Activated naive CD4-positive, alpha-beta T cell treated with anti-CD3 and anti-CD28 coated beads, Interleukin-2, amount 10 ng/mL, durations not matched to agents 7 days and 5 days (primary cell): ENCODE results near the gene CSHL1.

Experiments used
- CTCF ChIA-PET: fragments of 350-600 bp; sonication (Branson Sonifier 250); formaldehyde crosslinking; loops from one replicate; lab custom pipeline; 2021; ENCODE audit warnings: antibody characterized with exemption; lab: Charles Lee
- DNase-seq: peaks from one replicate; pipeline ENCODE4 v3.0.0-alpha.2; 2020
- H3K27ac Mint-ChIP-seq: one replicate; pipeline ENCODE4 v1.8.0; 2021; ENCODE audit warnings: mild to moderate bottlenecking, moderate library complexity, mixed read lengths
- H3K27me3 Mint-ChIP-seq: one replicate; pipeline ENCODE4 v1.8.0; 2021; ENCODE audit warnings: mild to moderate bottlenecking, mixed read lengths
- H3K36me3 Mint-ChIP-seq: one replicate; pipeline ENCODE4 v1.8.0; 2021; ENCODE audit warnings: mixed read lengths
- H3K4me1 Mint-ChIP-seq: one replicate; pipeline ENCODE4 v1.8.0; 2021; ENCODE audit warnings: mixed read lengths
- H3K4me3 Mint-ChIP-seq: one replicate; pipeline ENCODE4 v1.8.0; 2021; ENCODE audit warnings: mild to moderate bottlenecking, moderate library complexity, mixed read lengths
- H3K9me3 Mint-ChIP-seq: one replicate; pipeline ENCODE4 v1.8.0; 2021; ENCODE audit warnings: mixed read lengths

The CSHL1 gene

DNA sequence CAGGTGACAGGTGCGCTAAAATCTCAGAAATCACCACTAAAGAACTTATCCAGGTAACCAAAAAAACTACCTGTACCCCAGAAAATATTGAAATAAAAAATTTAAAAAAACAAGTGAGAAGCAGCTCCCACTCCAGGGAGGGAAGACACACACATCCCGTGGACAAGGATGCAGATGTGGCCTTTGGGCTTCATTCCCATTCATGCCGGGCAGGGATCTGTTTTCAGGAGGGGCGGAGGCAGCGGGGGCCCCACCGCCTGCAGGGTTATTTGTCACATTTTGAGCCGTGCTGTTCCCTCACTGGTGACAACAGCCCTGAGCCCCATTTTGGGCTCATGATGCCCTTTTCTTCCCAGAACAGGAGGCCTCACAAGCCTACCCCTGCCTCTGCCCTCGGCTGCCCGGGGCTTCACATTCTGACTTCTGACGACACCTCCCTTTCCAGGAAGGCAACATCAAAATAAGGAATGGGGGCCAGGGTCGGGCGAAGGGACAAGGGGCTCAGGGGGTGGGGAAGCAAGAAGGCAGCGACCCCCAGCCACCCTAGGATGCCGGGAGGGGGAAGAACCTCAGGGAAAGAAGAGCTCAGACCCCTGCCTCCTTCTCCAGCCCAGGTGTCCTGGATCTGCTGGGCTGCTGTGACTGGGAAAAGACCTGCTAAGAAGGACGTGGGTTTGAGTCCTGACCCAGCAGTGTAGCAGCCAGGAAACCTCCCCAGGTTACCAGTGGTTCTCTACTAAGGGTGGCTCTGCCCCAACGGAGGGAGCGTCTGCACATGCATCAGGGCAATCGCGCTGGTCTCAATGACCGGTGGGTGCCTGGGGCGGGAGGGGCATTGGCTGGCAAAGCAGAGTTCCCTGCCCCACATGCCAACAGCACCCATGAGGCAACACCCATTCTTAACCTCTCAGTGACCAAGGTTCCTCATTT lies 23.4 kb upstream of the CSHL1 start:
- Mint-ChIP-seq H3K4me1 (peaks cover 44% of the 10 kb centered on the region), H3K4me3 (no peak overlapping the region), H3K27ac (no peak overlapping the region), H3K27me3 (peaks cover 56% of the 10 kb centered on the region), H3K9me3 (no peaks in the 10 kb centered on the region), H3K36me3 (peaks cover 7% of the 10 kb centered on the region)
- CTCF ChIA-PET, result interaction anchor here (1.5 to 5.9 kb wide), 4 partner anchors 12 to 91 kb away, joined by 3 to 39 read pairs (median 6); no protein-coding TSS in a partner anchor
- DNase-seq, result no peak

DNA sequence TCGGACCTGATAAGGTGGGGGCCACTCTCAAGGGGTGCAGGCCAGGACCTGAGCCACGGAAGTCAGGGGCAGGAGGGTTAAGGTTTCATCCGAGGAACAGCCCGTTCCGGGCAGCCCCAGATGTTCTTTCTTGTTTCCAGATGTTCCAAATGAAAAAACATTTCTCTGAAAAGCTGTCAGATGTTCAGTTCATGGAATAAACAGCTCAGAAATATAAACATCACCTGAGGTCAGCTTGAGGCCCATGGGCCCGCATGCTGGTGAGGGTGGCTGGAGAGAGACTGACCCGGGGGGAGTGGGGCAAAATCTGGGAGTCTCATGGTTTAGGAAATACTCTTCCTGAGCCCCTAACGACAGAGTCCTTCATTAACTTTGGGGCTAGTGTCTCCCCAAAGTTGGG lies 22.5 kb upstream of the CSHL1 start:
- Mint-ChIP-seq H3K36me3 (peaks cover 11% of the 10 kb centered on the region), H3K9me3 (no peaks in the 10 kb centered on the region), H3K27me3 (peaks cover 52% of the 10 kb centered on the region), H3K27ac (no peak overlapping the region), H3K4me1 (peaks cover 37% of the 10 kb centered on the region), H3K4me3 (no peak overlapping the region)
- CTCF ChIA-PET, result interaction anchor here (0.7 to 5.9 kb wide), 4 partner anchors 13 to 92 kb away, joined by 3 to 39 read pairs (median 6); no protein-coding TSS in a partner anchor
- DNase-seq, result no peak

DNA sequence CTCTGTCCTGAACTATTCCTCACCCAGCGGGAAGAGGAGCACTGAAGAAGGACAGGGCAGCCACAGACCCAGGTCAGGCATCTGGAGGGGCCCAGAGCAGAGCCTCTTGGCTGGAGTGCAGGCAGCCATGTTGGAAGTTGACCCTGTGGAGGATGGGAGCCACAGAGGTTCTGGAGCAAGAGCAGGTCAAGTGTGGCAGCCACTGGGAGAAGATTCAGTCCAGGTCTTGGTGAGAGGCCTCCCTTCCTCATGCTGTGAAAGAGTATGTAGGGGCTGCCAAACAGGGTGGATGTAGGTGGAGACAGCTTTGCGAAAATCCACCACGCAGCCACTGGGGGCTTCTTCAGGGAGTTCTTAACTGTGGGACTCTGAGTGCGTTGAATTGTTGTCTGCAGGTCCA lies 21.7 kb upstream of the CSHL1 start:
- CTCF ChIA-PET, result interaction anchor here (0.9 to 5.9 kb wide), 9 partner anchors 14 to 349 kb away, joined by 3 to 39 read pairs (median 7); partner anchors contain the start of genes CSHL1 and GH1
- H3K9me3 Mint-ChIP-seq, result no peaks in the 10 kb centered on the region
- no peak for DNase-seq
- peaks cover 43% of the 10 kb centered on the region for H3K27me3 Mint-ChIP-seq
- H3K36me3 Mint-ChIP-seq, result peaks cover 11% of the 10 kb centered on the region
- peaks cover 32% of the 10 kb centered on the region for H3K4me1 Mint-ChIP-seq
- peak overlapping the region; percentile 90 for H3K27ac Mint-ChIP-seq
- H3K4me3 Mint-ChIP-seq, result peak overlapping the region; percentile 93

DNA sequence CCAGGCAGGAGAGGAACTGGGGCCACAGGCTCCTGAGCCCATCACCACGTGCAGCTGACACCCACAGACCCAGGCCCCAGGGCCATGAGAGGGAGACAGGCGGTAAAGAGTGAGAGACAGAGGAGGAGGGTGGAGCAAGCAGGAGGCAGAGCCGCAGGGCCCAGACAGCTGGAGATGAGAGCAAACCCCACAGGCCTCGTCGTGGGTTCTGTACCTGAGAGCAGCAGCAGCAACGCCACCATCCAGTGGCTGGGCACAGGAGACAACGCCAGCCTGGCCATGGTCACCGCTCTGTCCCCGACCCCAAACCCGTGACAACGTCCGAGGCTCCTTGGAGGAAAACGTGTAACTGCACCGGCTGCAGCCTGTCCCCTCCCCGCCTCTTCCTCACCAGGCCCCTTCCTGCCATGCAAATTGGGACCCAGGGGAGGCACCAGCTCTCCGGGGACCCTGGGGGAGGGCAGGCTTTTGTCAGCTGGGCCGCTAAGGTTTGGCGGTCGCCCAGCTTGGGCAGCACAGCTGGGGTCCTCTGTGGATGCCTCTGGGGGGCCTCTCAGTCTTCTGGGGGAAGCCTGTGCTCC lies 21.0 kb upstream of the CSHL1 start, which contains the start of gene CD79B:
Gene CD79B, minus strand, starts transcription at position 351 of the 581 bp plus-strand sequence. Its CDS starts 70 bp downstream, at position 281.
- H3K27me3 Mint-ChIP-seq, result peaks cover 37% of the 10 kb centered on the region
- CTCF ChIA-PET, result interaction anchor here (0.9 to 5.9 kb wide), 11 partner anchors 8 to 350 kb away, joined by 3 to 39 read pairs (median 6); partner anchors contain the start of genes CSHL1 and GH1
- H3K4me1 Mint-ChIP-seq, result peaks cover 32% of the 10 kb centered on the region

DNA sequence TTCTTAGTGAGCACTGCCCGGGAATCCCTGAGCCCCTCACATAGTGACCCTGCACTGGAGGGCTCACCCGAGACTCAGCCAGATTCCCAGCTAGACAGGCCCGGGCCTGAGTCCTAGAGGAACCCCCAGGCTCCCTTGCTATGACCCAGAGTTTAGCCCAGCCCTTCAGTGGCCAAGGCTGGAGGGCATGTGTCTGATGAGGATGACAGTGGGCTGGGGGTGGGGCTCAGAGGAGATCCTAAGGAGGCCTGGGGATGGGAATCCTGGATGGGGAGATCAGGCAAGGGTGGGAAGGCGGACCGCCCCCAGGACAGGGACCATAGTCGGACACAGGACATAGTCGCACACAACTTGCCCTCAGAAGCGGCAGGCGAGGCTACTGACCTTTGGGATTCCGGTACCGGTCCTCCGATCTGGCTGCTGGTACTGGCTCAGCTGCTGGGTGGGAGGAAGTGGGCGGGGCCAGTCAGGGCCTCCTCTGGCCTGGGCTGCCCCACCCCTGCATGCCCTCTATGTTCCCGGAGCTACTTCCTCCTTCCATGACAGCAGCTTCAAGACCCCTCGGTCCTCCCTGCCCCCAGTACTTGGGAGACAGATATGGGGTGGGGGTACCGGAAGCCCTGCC lies 20.0 kb upstream of the CSHL1 start:
- peak overlapping the region; percentile 93 for H3K4me3 Mint-ChIP-seq
- peak; percentile 82 for DNase-seq
- peaks cover 11% of the 10 kb centered on the region for H3K36me3 Mint-ChIP-seq
- no peaks in the 10 kb centered on the region for H3K9me3 Mint-ChIP-seq
- CTCF ChIA-PET, result interaction anchor here (1.0 to 5.9 kb wide), 10 partner anchors 9 to 202 kb away, joined by 3 to 39 read pairs (median 6); partner anchors contain the start of genes CSHL1, GH1 and ICAM2
- H3K27ac Mint-ChIP-seq, result peak overlapping the region; percentile 84
- peaks cover 35% of the 10 kb centered on the region for H3K27me3 Mint-ChIP-seq
- peaks cover 31% of the 10 kb centered on the region for H3K4me1 Mint-ChIP-seq

More for the DNA sequence above, 21.0 kb upstream of the CSHL1 start, which contains the start of gene CD79B:
- peaks cover 11% of the 10 kb centered on the region for H3K36me3 Mint-ChIP-seq
- DNase-seq, result peak; percentile 64
- H3K27ac Mint-ChIP-seq, result peak within 1 kb of the TSS; percentile 90
- H3K9me3 Mint-ChIP-seq, result no peaks in the 10 kb centered on the region
- H3K4me3 Mint-ChIP-seq, result peak within 1 kb of the TSS; percentile 93

DNA sequence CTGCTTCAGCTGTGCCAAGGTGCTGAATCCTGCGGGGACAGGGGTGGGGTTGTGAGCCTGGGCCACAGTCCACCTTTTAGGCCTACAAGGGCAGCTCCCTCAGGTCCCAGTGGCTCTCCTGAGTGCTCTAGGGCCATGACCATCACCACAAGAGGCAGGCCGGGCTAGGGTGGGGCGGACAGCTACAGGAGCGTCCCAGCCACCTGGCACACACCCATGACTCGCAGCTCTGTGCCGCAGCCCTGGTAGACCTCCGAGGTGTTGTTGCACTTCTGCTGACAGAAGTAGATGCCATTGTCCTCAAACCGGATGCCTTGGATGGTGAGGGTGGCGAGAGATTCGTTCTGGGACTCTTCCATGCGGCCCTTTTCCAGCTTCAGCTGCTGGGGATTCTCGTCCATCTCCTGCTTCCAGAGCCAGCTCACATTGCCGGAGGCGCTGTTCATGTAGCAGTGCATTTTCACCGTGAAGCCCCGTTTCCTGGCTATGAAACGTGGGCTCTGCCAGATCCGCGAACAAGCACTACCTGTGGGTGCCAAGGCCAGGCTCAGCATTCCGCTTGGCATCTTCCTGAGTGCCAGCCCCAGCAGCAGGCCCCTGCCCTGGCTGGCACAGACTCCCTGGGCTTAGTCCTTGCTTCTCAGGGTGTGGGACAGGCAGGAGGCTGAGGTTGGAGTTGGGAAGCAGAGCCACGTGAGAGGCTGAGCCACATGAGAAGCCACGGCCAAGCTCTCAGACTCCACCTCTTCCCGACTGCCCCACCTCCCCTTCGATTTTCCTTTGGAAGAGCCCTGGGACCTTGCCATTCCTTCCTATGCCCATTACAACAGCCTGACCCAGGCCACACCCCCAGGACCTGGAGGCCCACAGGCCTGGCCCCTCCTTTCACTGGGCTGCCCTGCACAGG lies 19.1 kb upstream of the CSHL1 start:
- Mint-ChIP-seq H3K27ac (peak overlapping the region; percentile 74), H3K4me3 (peak overlapping the region; percentile 93), H3K4me1 (peaks cover 30% of the 10 kb centered on the region), H3K36me3 (peaks cover 11% of the 10 kb centered on the region), H3K9me3 (no peaks in the 10 kb centered on the region), H3K27me3 (peaks cover 32% of the 10 kb centered on the region)
- CTCF ChIA-PET, result interaction anchor here (0.9 to 5.9 kb wide), 6 partner anchors 11 to 203 kb away, joined by 4 to 39 read pairs (median 12); partner anchors contain the start of genes GH1 and ICAM2
- DNase-seq, result no peak

DNA sequence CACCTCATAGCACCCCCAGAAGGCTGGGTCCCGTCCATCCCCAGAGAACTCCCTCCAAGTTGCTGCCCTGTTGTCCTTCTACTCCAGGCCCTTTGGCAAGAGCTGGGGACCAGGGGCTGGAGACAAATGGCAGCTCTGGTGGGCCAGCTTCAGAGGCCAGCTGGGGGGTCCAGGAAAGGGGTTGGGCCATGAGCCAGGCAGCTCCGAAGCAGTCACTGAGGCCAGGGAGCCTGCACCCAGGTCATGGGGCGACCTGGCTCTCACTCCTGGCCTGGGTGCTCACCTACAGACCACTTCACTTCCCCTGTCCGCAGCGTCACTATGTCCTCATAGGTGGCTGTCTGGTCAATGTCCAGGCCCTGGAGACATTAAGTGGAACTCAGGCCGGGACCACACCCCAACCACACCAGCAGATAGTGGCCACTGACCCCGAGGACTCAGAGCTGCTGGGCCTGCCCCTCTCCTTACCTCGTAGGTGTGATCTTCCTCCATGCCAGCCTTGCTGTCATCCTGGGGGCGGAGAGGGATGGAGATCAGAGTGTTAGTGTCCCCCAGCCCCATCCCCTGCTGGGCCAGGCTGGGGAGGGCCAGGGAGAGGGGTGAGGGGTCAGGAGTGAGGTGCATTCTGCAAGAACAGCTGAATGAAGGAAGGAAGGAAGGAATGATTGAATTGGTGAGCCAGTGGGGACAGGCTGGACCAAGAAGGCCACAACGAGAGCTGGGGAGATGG lies 18.1 kb upstream of the CSHL1 start:
- H3K27me3 Mint-ChIP-seq, result peaks cover 29% of the 10 kb centered on the region
- DNase-seq, result no peak
- peaks cover 11% of the 10 kb centered on the region for H3K36me3 Mint-ChIP-seq
- H3K9me3 Mint-ChIP-seq, result no peaks in the 10 kb centered on the region
- no peak overlapping the region for H3K4me3 Mint-ChIP-seq
- peak overlapping the region; percentile 69 for H3K27ac Mint-ChIP-seq
- CTCF ChIA-PET, result interaction anchor here (0.9 to 5.9 kb wide), 8 partner anchors 10 to 97 kb away, joined by 3 to 39 read pairs (median 6); partner anchors contain the start of genes GH1 and ICAM2
- H3K4me1 Mint-ChIP-seq, result peaks cover 30% of the 10 kb centered on the region

DNA sequence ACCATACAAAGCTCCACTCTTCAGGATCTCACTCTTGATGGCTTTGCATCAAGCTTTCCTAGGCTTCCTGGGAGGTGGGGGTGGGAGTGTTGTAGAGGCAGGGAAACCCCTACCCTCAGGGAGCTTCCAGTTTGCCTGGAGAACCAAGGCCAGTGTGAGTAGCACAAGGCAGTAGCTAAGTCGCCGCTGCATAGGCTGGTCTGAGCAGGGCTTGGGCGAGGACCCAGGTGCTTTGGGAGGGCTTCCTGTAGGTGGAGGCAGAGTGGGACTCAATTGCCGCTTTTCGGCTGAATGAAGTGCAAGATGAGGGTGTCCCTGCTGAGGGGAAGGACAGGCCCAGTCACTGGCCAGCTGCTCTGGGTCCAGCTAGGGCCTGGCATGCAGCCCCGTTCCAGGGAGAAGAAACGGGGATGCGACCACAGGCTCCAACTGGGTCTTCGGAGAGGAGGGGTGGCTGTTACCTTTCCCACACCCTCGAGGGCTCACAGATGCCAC lies 17.2 kb upstream of the CSHL1 start:
- no peaks in the 10 kb centered on the region for H3K9me3 Mint-ChIP-seq
- DNase-seq, result no peak
- no peak overlapping the region for H3K4me3 Mint-ChIP-seq
- H3K27ac Mint-ChIP-seq, result no peak overlapping the region
- H3K4me1 Mint-ChIP-seq, result peaks cover 29% of the 10 kb centered on the region
- CTCF ChIA-PET, result interaction anchor here (1.1 to 4.3 kb wide), 6 partner anchors 9 to 100 kb away, joined by 3 to 27 read pairs (median 5); partner anchors contain the start of gene GH1
- peaks cover 20% of the 10 kb centered on the region for H3K27me3 Mint-ChIP-seq
- peaks cover 11% of the 10 kb centered on the region for H3K36me3 Mint-ChIP-seq

DNA sequence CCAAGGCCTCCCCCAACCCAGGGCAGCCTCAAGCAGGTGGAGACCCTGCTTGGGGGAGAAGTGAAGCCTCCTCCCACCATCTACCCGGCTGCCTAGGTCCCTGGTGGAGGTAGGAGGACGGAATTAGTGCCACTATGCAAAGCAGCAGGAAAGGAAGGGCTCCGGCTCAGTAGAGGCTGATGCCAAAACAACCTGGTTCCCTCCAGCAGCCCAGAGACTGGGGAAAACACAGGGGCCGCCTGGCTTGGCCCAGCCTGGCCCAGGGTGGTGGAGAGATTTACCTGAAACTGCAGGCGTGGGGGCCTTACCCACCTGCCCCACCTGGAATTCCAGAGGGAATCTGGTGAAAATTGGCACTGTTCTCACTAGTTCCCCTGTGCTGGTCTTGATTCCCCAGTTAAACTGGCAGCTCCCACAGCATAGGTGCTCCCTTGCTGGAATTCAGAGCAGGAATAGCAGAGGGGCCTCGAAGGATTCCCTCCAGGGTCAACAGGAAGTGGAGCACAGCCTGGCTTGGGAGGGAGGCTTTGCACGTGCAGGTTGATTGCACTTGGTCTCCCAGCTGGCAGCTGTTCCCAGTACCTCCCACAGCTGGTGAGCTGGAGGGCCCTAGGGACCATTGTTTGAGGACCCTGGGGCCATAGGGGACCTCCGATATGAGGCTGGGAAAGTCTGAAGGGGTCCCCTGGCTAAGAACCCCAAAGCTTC lies 16.6 kb upstream of the CSHL1 start:
- Mint-ChIP-seq H3K9me3 (no peaks in the 10 kb centered on the region), H3K27me3 (peaks cover 14% of the 10 kb centered on the region), H3K4me3 (no peak overlapping the region), H3K4me1 (peaks cover 23% of the 10 kb centered on the region), H3K27ac (no peak overlapping the region), H3K36me3 (peaks cover 11% of the 10 kb centered on the region)
- CTCF ChIA-PET, result interaction anchor here (1.1 to 4.3 kb wide), 6 partner anchors 9 to 101 kb away, joined by 3 to 27 read pairs (median 5); partner anchors contain the start of gene GH1
- DNase-seq, result no peak

DNA sequence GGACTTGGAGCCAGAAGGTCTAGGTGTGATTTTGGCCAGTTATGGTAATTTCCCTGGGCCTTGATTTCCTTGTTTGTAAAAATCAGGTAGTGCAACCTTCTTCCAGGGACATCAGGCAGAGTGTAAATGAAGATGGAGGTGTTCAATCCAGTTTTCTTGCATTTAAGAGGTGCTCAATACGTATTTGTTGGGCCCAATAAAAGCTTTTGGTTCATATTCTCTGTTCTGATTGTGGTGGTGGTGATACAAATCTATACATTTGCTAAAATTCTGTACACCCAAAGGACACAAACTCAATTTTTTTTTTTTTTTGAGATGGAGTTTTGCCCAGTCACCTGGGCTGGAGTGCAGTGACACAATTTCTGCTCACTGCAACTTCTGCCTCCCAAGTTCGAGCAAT lies 15.1 kb upstream of the CSHL1 start:
- peaks cover 20% of the 10 kb centered on the region for H3K27me3 Mint-ChIP-seq
- H3K36me3 Mint-ChIP-seq, result peaks cover 9% of the 10 kb centered on the region
- no peak for DNase-seq
- H3K27ac Mint-ChIP-seq, result no peak overlapping the region
- peaks cover 11% of the 10 kb centered on the region for H3K4me1 Mint-ChIP-seq
- H3K9me3 Mint-ChIP-seq, result no peaks in the 10 kb centered on the region
- CTCF ChIA-PET, result interaction anchor here (3.9 kb wide), 1 partner anchor 20 kb away, joined by 17 read pairs; no protein-coding TSS in a partner anchor
- no peak overlapping the region for H3K4me3 Mint-ChIP-seq

DNA sequence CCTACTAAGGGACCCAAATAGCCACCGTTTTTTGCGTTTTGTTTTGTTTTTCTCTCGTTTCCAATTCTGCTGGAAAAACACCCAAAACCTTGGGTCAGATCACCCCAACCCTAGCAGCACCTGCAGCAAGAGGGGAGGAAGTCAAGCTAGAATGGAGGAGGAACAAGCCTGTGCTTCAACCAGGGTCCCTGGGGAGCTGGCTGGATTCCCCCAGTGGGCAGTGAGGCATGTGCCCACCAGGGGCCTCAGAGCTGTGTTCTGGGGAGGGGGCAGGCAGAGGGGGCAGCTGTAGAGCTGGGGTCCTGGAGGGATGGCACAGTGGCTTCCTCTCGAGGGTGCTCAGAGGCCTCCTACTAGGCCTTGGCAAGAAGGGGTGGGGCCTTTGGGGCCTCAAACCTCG lies 14.6 kb upstream of the CSHL1 start:
- peaks cover 5% of the 10 kb centered on the region for H3K36me3 Mint-ChIP-seq
- no peak for DNase-seq
- H3K27me3 Mint-ChIP-seq, result peaks cover 26% of the 10 kb centered on the region
- CTCF ChIA-PET, result interaction anchor here (0.6 to 3.9 kb wide), 3 partner anchors 20 to 59 kb away, joined by 3 to 17 read pairs (median 4); no protein-coding TSS in a partner anchor
- no peak overlapping the region for H3K4me3 Mint-ChIP-seq
- peaks cover 6% of the 10 kb centered on the region for H3K4me1 Mint-ChIP-seq
- H3K9me3 Mint-ChIP-seq, result no peaks in the 10 kb centered on the region
- no peak overlapping the region for H3K27ac Mint-ChIP-seq
